ENCODE results near the gene CBX8.

The CBX8 gene

DNA sequence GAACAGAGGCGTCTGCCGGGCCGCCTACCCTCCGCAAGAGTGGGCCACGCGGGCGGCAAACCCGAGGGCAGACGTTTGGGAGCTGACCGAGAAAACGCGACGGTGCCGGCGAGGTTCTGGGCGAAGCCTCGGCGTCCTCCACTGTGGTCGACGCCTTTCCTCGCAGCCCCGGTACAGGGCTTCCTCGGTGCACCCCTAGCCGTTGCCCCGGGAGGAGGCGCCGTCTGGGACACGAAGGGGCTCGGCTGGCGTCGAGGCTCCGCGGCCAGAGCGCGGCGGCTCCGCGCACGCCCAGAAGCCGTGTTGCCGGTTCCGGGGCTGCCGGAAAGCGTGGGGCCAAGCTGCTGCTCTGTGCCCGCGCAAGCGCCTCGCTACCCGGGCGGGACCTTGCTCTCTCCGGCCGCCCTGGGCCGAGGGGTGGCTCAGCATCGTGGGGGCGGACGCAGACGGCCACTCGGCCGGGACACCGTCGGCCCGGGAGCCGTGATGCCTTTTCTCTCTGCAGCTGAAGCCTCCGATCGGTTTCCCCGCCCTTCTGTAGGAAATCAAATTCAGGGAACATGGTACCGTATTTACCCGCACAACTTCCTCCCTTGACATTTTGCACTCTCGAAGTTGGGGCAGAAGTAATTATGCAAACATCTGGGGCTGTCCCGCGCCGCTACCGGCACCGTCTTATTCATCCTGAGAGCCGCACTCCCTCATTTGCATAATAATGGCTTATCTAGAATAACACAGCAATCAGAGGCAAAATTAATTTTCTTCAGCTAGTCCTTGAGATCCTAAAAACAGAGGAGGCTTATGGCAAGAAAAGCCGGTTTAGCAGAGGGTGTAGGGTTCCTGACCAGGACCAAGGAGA lies 7.3 kb upstream of the CBX8 start:
- peak in 3 of 4 experiments; percentile 31 to 44 (median 34) for DNase-seq

DNA sequence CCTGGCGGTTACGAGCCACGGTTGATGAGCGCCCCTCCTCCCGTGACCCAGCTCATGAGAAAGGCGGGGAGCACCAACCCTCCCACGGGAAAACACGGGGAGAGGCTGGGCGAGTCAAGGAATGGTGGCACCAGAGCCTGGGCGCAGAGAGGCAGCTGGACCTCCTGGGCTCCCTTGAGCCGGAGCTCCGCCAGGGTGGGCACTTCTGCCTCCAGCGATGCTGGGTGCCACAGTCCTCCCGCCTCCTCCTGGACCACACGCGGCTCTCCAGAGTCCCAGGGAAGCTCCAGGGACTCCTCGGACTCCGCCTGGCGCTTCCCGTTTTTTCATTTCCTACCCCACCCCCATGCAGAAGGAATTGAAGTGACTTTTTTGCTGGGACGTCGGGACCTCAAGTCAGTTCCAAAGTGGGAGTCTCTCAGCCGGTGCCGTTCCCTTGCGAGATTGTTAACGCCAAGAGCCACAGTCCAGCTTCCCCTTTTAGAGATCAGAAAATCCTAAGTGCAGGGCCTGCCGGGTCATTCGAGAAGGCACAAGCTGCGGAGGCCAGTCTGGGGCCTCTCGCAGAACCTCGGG lies 6.6 kb upstream of the CBX8 start:
- no peak for DNase-seq

DNA sequence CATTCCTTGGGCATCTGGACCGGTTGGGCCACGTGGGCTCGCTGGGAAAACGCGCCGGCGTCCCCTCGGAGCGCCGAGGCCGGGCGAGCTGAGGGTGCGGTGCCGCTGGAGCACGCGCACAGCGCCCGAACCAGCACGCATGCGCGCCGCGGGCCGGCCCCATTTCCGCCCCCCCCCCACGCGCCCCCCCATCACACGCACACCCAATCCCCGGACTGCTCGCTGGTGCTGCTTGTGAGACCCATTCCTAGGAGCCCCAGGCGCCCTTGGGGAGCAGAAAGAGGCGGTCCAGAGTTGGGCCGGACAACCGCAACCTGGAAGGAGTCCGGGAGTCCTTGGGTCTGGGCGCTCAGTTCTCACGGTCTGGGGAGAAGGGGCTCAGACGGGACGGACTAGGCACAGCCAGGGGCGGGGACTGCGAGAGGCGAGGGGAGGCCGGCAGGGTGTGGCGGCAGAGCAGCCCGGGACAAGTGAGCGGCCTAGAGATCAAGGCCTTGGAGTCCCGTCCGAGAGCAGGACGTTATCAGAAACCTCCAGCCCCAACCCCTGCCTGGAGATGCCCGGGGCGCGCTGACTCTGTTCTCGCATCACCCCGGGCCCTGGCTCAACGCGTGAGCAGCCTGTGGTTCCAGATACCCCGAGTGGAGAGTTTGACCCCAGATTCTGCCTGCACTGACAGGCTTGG lies 6.0 kb upstream of the CBX8 start:
- no peak for DNase-seq

DNA sequence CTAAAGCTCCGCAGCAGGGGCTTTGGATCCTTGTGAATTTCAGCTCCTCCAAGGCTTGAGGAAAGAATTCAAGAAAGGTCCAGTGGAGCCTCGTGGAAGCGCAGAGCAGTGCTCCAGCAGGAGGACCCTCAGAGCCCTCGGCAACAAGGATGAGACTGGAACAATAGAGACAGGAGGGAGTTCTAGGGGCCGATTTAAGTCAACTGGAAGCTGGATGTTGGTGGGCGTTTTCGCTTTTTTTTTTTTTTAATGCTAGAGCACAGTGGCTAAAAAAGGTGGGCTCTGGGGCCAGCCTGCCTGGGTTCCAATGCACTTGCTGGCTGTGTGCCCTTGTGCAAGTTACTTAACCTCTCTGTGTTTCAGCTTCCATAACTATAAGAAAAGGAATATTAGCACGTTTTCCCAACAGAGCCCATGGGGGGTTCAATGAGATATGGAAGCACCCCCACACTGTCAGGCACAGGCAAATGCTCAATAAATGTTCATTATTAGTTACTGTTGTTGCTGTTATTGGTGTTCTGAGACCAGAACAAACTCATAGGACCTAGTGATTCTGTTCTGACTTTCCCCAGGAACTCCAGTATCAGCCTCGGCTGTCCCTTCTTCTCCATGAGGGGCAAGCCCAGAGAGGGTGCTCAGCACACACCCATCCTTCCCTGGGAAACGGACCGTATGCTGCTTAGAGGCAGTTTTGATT lies 5.3 kb upstream of the CBX8 start:
- DNase-seq = no peak

GRCh38 chr17:79801156-79802038 lies 4.5 kb upstream of the CBX8 start:
- no peak for DNase-seq

DNA sequence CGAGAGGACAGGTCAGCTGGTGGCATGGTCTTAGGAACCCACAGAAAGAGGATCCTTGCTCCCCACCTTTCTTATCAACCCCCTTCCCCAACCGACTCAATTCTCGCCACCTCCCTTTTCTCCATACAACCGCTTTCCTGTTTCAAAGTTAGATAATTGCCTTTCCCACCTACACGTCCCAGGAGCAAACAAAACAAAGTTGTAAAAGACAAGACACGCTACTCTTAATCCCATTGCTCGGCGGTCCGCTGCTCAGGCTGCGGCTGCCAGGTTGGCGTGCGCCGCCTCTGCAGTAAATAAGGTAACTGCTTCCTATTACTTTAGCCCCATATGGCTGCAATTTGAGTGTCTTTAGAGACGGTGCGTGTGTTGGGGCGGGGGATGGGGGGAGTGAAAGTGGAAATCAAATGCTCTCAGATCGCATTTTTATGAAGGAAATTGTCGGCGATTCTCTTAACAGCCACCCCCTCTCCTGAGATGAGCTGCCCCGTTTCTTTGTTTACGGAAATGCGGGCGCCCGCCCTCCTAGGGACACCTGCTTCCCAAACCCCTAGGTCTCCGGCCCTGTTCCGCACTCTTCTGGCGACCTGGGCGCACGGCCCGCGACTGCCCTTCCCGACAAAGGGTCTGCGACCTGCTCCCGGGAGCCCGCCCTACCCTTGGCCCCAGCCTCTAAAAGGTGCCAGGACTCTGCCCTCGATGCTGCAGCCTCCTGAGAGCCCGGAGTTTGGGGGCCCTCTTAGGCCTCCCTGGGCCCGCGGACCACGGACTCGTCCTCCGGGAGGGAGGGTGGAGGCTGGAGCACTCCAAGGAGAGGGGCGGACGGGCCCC lies 3.7 kb upstream of the CBX8 start:
- peak in 1 of 4 experiments; percentile 23 for DNase-seq

DNA sequence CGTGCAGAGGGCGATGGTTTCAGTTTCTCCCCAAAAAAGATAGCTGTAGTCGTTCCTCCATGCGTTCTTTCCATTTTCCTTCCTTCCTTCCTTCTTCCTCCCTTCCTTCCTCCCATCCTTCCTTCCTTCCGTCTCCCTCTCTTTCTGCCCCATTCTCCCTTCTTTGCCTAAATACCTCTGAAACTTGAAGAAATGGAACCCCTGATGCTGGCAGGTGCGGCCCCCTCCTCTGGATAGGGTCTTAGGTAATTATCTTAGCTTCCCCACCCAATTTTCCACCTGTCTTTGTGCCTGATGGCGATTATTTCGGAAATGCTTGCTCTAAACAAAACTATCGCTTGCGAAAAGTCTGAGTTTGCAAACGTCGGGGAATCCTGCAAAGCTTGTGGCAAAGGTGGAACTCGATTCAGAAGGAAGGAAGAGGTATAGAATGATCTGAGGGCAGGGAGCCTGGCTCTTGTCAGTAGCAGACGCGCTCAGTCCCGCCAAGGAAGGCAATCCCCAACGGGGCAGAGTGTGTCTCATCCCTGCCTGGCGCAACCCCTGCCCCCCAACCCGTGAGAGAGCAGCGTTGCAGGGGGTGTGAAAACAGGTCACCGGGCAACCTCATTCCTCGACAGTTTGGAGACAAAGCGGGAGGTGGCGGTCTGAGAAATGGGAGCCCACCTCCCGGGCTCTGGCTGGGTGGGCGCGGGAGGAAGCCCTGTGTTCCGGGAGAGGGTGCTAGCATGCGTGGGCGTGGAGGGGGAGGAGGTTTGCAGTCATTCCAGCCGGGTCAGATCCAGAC lies 2.9 kb upstream of the CBX8 start:
- DNase-seq = no peak

GRCh38 chr17:79799174-79799537 lies 2.3 kb upstream of the CBX8 start:
- no peak for DNase-seq

DNA sequence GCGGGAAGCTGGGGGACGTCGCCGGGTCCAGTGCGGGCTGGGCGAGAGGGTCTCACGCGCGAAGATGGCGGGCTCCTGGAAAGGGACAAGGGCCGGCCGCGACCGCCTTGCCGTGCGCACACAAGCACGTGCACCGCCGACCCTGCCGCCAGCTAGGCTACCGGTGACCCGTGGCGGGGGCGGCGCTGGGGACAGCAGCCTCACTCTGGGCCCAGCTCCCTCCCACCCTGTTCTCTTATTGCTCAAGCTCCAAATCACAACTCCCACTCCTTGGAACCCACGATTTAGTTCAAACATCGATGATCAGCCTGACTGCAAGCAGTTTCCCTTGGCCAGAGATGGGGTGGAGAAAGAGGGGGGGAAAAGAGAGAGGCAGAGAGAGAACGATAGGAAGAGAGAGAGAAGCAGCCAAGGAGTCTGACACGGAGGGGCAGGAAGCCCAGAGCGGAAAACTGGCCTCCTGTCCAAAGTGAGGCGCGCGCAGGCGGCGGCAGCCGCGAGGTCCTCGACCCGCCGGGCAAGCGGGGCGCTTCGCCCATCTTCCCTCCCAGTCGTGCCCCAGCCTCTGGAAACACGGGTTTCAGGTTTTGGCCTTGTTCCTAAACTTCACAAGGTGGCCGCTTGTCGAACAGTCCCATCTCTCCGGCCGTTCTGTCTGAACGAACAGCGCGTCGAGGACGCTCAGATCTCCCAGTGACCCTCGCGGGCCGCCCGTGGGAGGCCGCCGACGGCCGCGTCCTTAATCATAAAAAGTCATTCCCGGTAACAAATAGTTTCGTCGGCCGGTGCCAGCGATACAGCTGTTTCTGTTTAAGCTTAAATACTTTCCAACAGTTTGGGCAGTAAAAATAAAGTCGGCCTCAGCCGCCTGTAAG lies 1.7 kb upstream of the CBX8 start:
- DNase-seq = no peak

DNA sequence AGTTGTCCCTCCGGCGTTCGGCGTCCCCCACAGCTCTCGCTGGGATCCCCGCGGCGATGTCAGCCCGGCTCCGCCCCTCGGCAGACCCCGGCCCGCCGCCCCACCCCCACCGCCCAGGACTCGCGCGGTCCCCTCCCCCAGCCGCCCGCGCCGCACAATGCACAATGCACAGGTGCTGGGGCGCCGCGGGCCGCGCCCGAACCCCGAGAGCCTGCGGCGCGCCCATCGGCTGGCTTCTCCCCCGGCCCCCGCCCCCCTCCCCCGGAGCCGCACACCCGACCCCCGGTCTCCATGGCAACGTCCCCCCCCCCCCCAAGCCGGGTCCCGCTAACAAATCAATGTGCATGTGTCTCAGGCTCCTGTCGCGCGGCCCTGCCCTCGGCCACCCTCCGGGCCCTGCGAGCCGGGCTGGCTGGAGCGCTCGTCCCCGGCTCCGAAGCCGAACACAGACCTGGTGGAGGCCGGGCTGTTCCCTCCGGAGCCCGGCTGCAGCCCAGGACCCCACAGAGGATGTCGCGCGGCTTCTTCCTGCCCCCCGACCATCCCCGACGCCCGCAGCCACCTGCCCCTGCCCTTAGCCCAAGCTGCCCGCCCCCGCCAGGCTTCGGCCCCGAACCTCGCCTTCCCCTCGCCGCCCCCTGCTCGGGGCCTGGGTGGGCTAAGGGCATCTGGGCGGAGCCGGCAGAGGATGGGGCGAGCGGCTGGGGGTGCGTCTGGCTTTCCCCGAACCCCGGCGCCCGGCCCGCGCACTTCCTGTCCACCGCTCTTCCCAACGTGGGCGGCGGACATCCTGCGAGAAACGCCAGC lies 818 bp upstream of the CBX8 start:
- peak in 1 of 4 experiments; percentile 57 for DNase-seq

GRCh38 chr17:79796444-79796762 lies 474 bp downstream of the CBX8 start:
- no peak for DNase-seq

GRCh38 chr17:79795795-79796443 lies 958 bp downstream of the CBX8 start:
- no peak for DNase-seq

GRCh38 chr17:79794659-79795511 lies 2.0 kb downstream of the CBX8 start:
- no peak for DNase-seq

GRCh38 chr17:79793924-79794304 lies 3.0 kb downstream of the CBX8 start:
- DNase-seq = no peak

DNA sequence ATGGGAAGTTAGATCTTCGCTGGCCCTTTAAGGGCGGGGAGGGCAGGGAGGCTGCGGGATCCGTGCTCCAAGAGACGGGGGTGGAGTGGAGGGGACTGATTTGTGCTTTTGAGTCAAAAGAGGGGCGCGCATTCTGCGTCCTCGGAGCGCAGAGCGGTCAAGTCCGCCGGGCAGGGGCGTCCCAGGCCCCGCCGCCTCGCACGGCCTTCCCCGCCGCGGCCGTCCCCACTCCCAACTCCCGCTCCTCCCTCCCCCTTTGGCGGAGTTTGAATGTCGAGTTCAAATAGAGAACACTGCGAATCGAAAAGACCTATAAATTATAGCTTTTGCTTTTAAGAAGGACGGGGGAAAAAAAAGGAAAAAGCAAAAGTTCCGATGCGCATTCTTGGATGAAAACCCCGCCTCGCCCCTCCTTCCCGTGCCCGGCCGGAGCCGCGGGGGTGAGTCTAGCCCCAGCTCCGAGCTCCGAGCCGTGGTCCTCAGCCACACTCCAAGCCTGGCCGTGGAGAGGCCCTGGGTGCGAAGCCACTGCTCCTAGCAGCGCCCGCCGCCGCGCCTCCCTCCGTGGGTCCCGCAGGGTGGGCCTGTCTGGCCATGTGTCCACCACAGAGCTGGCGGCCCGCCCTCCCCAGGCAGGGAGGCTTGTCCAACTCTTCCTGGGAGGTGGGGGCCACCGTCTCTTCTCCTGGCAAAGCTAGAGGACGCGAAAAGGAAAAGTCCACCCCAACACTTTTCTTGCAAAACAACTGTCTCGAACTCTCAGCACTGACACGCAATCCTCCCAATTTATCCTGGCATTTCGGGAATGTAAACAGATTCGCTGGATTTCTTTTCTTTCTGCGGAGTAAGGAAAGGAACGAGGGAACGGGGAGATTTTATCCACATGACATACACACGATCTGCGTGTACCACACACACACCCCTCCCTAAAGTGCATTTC lies 3.6 kb downstream of the CBX8 start:
- DNase-seq = no peak

DNA sequence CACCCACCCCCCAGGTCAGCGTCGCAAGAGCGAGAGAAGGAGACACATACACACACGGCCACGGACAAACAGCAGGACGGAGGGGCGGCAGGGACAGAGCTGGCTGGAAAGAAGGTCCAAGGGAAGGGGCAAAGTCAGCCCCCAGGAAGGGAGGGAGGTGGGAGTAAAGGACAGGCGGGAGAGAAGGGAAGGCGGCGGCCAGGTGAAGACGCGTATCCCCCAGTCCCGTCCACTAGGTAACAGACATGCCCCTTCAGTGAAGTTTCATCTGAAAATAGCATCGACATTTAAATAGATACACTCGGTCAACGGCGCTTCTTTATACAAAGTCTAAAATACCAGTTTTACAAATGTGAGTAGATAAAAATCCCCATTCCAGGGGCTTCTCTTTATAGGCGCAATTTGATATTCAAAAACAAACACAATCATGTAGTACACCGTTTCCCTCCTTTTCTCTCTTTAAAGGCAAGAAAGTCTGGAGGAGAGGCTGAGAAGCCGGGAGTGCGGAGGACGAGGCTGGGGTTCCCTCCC lies 4.5 kb downstream of the CBX8 start:
- DNase-seq = no peak

Data from activated naive CD4-positive, alpha-beta T cell (primary cell).